ENCODE results near the gene CYP17A1.

- TF ChIP-seq EZH2 (IDR thresholded peaks at IDR 0.05; ENCODE audit: insufficient read depth, low read length): no peak
- no peak for TF ChIP-seq CTCF (IDR thresholded peaks at IDR 0.05; ENCODE audit: insufficient read depth, low read depth, low read length)
Observed at GRCh38 chr10:102817175-102817574, 20.0 kb downstream of the CYP17A1 start.
